ENCODE results near the gene ITPK1.

The ITPK1 gene

DNA sequence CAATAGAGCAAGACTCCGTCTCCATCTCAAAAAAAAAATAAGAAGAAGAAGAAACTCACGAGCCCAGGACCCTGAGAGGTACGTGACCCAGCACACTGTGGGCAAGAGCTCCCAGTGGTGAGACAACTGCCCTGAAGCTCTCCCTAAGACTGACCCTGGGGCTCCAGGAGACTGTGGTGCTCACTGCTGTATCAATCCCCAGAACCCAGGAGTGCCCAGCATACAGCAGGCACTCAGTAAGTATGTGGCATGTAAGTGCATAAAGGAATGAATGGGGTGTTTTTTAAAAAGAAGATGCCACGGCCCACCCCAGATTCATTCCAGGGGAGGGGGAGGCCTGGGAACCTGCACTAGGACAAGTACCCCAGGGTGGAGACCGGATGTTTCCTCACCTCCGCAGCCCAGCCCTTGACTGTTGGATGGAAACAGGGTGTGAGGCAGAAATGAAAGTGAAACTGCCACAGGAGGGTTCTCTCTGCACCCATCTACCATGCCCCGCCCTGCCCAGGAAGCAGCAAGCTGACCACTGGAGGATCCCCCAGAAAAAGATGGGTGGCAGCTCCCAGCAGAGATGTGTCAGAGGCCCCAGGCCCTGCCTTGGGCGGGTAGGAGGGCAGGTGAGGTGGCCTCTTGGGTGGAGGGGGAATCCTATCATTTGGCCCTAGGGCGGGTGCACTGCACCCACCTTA is 12.2 kb downstream of the ITPK1 start:
- peak; percentile 22 to 66 (median 42) for DNase-seq

DNA sequence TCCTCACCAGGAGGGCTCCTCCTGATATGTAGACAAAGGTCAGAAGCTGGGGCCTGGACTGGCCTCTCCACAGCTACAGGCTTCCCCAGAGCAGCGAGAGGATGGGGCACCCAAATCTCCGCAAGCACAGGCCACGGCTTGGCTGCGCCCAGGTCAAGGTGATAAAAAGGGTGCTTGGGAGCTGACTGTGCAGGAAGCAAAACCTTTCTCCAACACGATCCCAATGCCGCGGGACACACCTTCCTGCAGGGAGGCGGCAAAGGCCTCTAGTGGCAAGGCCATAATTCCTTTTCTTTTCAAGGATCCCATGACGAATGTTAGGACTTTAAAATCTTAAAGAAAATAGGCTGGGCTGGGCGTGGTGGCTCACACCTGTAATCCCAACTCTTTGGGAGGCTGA is 13.6 kb downstream of the ITPK1 start:
- DNase-seq: no peak

DNA sequence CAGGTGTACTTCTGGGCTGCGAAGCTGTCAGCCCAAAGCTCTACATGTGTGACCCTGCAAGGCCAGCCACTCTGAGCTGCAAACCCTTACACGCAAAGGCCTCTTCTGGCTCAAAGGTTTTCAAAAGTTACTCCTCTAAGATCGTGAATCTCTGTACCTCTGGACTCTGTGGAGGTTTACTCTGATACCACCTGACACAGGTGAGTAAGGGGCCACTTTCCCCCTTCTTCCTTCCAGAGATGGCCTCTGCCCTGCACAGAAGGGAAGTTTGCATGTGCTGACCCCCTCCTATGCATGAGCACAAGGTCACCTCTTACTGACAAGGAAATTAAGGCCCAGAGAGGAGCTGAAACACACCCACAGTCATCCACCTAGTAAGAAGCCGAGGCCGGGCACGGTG is 14.5 kb downstream of the ITPK1 start:
- DNase-seq: no peak

DNA sequence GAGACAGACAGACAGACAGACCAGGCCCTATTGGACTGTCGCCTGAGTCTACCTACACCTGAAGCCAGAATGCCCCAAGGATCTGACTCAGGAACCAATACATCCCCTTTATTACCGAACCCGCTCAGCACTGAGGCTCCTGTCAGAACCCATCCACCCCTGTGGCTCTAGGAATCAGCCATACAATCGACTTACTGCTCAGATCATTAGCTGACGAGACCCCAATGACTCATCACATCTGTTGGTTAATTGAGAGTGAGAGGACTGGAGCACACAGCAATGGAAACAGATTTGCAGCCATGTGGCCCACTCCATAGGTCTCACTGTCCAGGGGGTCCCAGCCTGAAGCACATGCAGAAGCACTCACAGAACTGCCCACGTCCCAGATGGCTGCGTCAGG is 15.2 kb downstream of the ITPK1 start:
- no peak for DNase-seq

DNA sequence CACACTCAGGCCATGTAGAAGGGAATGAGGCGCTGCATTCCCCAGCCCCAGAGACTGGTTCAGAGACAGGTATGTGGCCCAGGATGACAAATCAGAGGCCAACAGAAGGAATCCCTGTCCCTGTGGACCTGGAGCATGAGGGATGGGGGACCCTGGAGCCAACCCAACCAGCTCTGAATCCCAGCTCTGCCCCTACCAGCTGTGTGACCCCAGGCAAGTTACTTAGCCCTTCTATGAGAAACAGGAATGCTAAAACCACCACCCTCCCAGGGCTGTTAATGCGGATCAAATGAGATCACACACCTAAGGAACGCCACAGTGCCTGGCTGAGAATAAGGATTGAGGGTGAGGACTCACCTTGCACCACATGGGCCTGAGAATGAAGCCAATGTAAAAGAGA is 15.6 kb downstream of the ITPK1 start:
- DNase-seq: no peak

DNA sequence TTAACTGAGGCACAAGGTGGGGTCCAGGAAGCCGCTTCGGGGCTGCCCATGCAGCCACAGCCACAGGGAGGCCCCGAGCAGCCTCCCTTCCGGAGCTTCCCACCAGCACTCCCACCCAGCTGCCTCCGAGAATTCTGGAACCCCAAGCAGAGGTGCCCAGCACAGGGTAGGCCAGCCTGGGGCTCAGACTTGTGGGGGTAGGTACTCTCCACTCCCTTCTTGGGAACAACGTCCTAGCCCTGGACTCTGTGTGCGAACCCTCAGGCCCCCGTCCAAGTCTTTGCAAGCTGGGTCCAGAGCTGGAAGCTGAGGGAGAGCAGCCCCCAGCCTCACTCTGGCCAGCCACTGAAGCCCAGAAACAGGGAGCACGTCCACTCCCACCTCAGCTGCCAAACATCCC is 16.1 kb downstream of the ITPK1 start:
- DNase-seq: no peak

DNA sequence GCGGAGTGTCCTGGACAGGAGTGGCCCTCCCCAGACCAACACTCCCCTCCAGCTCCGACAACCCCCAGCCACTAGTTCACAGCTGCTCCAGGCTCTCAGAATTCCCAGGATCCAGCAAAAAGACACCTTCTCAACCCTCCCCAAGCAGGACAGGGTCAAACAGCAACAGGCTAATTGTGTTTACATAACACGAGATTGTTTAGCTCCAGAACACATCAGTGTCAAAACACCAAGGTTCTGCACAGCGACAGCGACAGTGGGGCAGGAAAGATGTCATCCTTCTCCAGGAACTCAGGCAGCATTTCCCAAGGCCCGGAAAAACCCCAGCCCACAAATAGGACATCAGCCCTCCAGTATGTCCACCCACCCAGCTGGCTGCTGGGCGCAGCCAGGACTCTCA is 16.5 kb downstream of the ITPK1 start:
- DNase-seq: no peak

DNA sequence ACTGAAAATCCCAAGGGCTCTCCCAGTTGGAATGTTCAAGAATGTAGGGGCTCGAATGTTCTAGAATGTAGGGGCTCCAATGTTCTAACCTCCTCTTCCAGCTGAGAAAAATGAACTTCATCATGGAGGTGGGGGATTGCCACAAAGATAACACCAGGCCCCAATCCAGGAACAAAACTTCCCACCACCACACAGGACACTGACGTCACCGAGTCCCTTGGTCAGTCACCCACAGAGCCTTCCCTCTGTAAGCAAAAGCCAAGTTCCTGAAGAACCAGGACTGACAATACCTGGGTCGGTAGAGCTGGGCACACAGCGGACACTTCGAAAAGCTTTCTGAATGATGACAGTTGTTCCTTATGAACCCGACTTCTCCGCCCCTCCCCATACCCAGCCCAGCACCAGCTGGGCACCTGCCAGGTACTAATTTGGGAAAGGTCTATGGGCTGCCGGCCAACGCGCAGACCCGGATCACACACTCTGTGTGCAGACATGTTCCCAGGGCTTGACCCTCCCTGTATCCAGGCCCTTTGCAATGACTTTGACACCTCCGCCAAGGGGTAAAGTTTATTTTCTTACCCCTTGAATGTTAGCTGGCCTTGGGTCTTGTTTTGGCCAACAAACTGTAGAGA is 18.9 kb downstream of the ITPK1 start:
- DNase-seq: no peak

DNA sequence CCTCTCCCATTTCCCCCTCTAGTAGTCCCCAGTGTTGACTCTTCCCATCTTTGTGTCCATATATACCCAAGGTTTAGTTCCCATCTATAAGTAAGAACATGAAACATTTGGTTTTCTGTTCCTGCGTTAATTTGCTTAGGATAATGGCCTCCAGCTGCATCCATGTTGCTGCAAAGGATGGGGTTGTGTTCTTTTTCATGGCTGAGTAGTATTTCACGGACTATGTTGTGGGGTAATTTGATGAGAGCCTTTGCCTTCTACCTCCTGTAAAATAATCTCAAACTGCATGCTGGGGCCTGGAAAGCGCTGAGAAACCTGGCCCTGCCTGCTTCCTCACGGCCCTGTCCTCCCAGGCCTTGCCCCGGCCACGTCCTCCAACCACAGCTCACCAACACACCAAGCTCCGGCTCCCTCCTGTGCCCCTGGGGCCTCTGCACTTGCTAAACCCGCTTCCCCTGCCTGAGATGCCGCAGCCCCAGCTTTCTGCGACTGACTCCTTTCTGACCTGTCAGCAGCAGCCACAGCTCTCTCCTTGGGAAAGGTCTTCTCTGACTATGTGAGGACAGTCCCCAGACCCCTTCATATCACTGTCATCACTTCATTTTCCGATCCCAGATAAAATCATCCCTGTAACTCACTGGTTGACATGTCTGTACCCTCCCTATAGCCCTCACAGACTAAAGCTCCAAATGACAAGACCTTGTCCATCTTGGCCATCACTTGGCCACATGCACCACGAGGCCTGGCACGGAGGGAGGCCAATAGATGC is 19.8 kb downstream of the ITPK1 start:
- no peak for DNase-seq

DNA sequence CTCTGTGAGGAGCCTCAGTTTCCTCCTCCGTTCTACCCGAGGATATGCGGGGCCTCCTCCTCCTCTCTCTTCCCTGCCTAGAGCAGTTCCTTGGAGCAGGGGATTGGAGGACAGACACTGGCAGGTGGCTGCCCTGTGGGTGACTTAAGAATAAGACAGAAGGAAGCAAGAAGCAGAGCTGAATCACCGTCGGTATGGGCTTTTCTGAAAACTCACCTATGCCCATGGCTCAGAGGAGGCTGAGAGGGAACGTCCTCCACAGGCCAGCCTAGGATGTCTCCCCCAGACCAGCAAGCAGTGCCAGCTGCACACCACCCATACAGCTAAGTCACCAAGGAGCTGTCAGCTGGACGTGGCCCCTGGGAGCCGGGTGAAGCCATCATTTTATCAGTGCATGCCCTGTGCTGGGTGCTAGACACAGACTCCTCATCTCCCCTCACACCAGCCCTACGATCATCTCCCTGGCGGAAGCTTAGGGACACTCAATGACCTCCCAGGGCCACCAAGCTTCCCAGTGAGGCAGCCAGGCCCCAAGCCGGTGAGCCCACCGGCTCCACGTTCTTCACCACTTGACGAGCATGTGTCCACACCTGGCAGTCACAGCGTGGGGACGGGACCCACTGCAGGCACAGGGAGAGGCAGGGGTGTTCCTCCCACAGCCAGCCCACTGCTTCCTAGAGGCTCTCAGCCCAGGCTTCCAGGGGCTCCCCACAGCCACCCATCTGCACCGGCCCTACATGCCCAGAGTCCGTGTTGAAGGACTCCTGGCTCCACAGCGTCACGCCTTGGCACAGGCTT is 21.4 kb downstream of the ITPK1 start:
- no peak for DNase-seq

DNA sequence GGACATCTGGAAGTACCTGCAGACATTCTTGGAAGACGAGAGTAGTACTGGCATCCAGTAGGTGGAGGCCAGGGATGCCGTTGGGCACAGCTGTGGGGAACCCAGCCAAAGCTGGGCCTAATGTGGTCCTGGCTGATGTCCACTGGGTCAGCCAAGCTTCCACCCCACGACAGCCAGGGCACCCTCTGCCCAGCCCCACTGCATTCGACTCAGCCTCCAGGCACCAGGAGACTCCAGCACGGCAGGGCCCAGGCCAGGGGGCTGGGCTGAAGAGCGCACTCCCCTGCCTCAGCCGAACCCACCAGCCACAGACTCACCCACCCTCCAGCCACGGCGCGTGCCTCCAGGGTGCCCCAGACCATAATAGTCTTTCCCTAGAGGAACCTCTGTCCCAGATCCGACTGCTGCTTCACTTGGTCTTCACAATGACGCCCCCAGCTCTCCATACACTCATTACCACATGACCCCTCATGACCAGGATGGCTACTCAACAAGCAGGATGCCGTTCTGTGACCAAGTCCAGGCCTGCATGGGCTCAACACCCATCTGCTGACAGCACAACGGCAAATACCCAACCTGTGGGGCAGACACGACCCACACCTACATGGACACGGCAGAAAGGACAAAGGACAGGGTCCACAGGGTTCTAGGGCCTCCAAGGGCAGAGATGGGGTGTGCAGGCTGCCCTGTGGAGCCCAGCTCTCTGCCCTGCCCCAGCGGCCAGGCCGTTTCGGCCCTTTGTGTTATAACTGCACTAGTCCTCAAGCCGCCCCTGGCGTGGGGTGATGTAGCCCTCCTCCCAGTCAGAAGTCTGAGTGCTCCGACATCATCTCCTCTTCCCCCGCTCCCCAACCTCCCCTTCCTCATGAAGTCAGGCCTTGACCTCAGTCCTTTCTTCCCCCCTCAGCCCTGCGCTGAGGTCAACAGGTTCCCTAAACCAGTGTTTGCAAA is 22.8 kb downstream of the ITPK1 start:
- no peak for DNase-seq

DNA sequence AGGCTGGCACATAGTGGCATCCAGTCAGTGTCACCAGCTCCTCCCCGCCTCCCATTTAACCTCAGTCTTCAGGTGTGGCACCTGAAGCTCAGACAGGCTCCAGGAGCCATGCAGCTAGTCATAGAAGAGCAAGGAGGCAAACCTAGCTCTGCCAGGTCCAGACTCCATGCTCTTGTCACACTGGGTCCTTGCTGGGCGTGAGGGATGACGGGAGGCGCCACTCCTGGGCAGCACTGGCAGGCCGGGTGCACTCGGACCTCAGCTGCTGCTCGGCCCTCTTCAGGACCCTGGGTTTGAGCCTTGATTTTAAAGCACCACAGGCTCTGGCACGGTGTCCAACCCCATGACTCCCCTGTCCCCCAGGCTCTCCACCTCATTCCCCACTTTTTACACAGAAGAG is 24.1 kb downstream of the ITPK1 start:
- DNase-seq: no peak

DNA sequence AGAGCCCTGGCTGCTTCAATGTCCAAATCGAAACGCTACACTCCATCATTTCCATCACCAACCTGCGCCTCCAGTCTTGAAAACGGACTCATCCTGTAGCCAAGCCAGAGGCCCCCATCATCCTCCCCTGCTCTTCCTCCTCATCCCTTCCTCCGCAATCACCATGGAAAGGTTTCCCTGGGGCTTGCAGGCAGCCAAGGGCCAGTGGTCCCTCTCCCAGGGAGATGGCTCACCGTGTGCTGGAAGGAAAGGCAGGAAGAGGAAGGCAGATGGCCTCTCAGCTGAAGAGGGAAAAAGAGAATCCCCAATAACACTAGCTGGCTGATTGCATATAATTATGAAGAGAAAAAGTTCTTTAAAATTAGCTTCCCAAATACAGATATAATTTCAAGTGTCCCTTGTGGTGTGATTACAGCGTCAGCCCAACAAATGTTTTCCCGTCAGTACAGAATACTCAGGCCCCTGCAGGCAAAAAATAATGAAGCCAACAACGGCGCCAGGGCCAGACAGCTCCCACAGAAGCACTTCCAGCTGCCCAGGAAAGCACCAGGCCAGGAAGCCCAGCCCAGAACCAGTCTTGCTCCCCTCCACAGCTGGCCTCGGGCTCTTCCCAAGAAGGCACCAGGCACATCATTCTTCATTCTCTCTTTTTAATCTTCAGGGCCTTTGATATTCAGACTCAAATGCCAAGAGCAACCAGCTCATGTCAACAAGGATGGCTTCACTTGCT is 24.7 kb downstream of the ITPK1 start:
- no peak for DNase-seq

DNA sequence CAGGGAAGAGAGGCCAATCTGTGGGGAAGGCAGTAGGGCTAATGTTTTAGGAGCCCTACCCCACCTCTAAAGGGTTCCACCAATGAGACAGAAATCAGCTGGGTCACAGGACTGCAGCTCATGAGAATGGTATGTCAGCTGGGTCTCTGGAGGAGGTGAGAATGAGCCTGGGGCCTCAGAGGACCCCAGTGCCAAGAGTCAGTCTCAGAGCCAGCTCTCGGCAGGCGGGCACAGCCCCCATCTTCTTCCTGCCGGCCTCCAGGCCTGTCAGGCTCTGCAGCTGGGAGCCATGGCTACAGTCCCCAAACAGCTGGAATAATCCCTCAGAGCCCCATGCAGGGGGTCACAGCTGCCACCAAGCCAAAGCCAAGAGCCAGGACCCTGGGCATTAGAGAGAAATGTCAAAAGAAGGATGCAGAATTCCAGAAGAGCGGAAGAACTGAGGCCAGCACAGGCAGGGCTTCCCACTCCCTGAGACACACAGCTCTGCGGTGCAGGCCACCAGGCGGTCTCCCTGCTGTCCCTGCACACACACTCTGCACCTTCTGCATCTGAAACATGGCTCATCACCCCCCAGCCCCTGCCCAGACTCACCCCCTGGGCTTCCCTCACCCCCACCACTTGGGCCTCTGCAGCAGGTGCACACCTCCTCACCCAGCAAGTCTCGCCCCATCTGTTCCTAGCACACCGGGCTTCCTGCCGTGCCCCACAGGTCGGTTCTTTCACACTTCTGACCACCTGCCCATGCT is 26.0 kb downstream of the ITPK1 start:
- DNase-seq: no peak

DNA sequence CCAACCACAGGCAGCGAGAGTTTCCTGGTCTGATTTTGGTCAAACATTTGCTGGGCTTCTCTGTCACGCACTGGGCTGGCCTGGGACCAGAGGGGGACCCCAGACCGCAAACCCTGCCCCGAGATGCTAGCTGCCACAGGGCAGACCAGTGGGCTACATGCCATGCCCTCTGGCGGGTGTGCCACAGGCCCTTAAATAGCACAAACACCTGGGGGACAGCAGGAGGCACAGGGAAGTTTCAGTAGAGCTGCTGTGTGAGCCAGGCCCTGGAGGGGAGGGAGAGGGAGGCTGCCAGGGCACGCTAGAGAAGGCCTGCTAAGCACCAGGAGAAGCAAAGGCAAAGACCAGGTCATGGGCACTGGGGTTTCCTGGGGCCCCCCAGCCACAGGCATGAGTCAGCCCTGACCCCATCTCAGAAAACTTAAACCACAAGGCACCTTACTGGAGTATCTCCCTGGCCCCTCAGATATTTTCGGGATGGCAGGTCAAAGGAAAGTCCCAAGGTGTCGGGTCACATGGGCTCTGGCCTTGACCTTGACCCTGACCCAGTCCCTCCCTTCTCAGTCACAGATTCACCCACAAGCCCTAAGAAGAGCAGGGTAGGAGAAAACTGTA is 29.2 kb downstream of the ITPK1 start:
- no peak for DNase-seq

DNA sequence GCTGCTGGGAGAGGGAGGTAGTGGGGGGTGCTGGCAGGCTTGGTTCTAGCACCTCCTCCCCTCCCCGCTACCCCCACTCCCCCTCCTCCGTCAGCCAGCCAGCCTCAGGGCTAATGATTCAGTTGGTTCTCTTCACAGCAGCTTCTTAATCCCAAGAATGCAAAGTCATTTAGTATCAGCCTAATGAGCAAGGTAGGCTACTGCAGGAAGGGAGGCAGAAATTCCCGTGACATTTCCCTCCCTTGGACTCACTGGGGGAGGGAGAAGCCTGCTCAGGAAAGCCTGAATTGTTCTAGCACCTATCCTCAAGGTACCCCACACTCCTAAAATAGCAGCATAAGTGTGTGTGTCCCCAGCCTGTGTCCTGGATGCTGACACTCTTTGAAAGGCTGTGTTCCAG is 29.8 kb downstream of the ITPK1 start:
- DNase-seq: no peak

DNA sequence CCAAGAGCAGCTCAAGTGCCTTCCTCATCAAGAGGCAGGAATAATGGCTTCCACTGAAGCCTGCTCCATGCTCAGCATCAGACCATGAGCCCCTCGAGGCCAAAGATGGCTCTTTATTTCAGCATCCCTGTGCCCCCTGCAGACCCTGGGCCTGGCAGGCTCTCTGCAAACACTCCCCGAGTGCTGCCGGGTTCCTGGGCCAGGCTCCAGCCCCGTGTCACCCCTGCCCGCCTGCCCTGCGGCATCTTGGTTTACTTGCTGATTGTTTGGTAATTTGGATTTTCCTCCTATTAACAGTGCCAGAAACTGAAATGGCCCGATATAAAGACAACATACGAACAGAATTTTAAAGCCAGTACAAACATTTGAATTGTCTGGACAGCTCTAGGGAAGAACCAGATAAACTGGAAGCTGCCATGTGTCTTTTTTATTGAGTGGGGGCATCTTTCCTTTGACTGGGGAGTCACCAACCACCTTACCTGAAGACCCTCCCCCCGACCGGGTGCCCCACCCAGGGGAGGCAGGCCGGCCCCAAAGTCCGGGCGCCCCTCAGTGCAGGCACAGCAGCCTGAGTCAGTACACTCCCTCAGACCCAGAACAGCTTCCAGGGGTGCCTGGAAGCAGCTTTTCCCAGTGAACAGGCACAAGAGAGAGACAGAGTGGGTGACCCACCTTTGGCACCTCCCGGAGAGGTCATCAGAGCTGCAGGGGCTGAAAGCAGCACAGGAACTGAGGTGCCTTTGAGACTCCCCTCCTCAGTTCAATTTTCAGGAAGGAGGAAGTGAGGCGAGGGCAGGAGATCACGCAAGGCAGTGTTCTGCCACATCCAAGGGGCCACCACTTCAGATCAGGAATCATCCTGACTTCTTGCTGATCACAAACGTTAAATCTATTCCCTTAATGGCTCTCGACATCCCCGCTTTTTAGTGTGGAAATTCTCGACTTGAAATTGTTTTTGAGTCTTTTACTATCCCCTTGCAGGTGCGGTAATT is 30.6 kb downstream of the ITPK1 start:
- no peak for DNase-seq

DNA sequence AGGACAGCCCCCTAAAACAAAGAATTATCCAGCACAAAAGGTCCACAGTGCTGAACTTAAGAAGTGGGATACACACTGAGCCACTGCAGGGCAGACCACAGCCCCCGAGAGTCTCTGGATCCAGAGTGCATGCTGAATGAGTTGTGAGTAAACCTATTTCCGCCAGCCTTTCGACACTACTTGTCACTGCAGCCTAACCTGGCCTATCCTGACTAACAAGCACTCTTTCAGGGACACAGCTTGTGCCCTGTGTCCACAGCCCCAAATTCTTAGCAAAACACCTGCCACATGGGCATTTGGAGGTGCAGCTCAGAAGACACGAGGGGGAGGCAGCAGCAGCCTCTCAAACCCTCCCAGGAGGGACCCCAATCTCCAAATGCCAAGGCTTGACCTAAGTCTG is 31.3 kb downstream of the ITPK1 start:
- DNase-seq: no peak

DNA sequence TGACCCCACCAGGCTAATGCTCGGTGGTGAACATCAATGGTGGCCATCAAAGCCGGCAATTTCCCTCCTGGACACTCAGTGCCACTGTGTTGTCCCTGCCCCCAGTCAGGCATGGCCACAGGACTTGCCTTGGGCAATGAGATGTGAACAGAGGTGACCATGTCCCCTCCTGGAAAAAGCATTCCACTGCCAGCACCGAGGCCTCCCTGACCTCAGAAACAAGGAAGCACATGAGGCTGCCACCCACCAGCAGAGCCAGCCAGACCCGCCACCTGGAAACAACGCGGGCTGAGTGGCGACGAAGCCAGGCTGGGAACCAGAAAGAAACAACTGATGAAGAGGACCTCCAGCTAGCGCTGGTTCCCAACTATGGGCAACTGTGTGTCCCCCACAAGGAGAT is 31.8 kb downstream of the ITPK1 start:
- no peak for DNase-seq
